GM23338 (cell line): Measurements from ENCODE around the gene RANGRF. TPM values are rescaled to one million over a fixed set of nuclear protein-coding genes. Genes with fewer than 3 reads are reported as not detected.

Source experiments
- polyA plus RNA-seq: library from polyadenylated mRNA; unstranded; fragments of >200 nt; fragmentation: Nextera tagmentation; extraction: Ambion mirVana; gene quantifications from 2 replicates; pipeline ENCODE4 v1.2.1, GENCODE V29; 2016
- small RNA-seq: library from RNA; depleted of rRNA; stranded (forward); fragments of <200 nt; gene quantifications from one replicate; pipeline ENCODE3, GENCODE V24; 2014; ENCODE audit warnings: low replicate concordance
- total RNA-seq: library from RNA; depleted of rRNA; stranded (reverse); fragments of >200 nt; shearing (Covaris generic); gene quantifications from 2 replicates; pipeline ENCODE4 v1.2.3, GENCODE V29; 2014; rRNA removed

Gene RANGRF
- total and polyA plus RNA-seq, 2 experiments from 2014 or later, result 11.2 to 52.4 TPM

Small RNAs within 50 kb of the gene (small RNA-seq; reads per million reads assigned to genes)
- not detected for gene RF00265

Other genes with a start within 250 kb of the RANGRF start
- gene ALOX15B, start 249.6 kb upstream of the RANGRF start, total RNA-seq, result 0.39 and 0.45 TPM in 2 replicates
- gene ALOX15B, start 249.6 kb upstream of the RANGRF start, polyA plus RNA-seq, result 0.33 and 0.42 TPM in 2 replicates
- 1.4 TPM in 1 of 2 replicates, not detected in the other for gene ALOX12B, start 201.0 kb upstream of the RANGRF start, total RNA-seq
- gene ALOX12B, start 201.0 kb upstream of the RANGRF start, polyA plus RNA-seq, result 0.16 and 0.30 TPM in 2 replicates
- gene ALOXE3, start 170.2 kb upstream of the RANGRF start, total RNA-seq, result 0.10 and 1.6 TPM in 2 replicates
- gene ALOXE3, start 170.2 kb upstream of the RANGRF start, polyA plus RNA-seq, result 0.27 TPM in 1 of 2 replicates, not detected in the other
- 0.14 TPM in 1 of 2 replicates, not detected in the other for gene HES7, start 164.6 kb upstream of the RANGRF start, total RNA-seq
- 0.24 TPM in 1 of 2 replicates, not detected in the other for gene HES7, start 164.6 kb upstream of the RANGRF start, polyA plus RNA-seq
- gene PER1, start 136.3 kb upstream of the RANGRF start, total RNA-seq, result 36.1 and 40.5 TPM in 2 replicates
- 12.2 and 12.4 TPM in 2 replicates for gene PER1, start 136.3 kb upstream of the RANGRF start, polyA plus RNA-seq
- gene VAMP2, start 125.7 kb upstream of the RANGRF start, total RNA-seq, result 6.9 and 9.8 TPM in 2 replicates
- 25.4 and 32.3 TPM in 2 replicates for gene VAMP2, start 125.7 kb upstream of the RANGRF start, polyA plus RNA-seq
- 11.0 and 20.4 TPM in 2 replicates for gene TMEM107, start 112.3 kb upstream of the RANGRF start, total RNA-seq
- 10.8 and 16.3 TPM in 2 replicates for gene TMEM107, start 112.3 kb upstream of the RANGRF start, polyA plus RNA-seq
- 3.9 and 7.1 TPM in 2 replicates for gene BORCS6, start 98.5 kb upstream of the RANGRF start, total RNA-seq
- gene BORCS6, start 98.5 kb upstream of the RANGRF start, polyA plus RNA-seq, result 1.8 and 2.1 TPM in 2 replicates
- 128 and 135 TPM in 2 replicates for gene AURKB, start 78.1 kb upstream of the RANGRF start, total RNA-seq
- 202 and 212 TPM in 2 replicates for gene AURKB, start 78.1 kb upstream of the RANGRF start, polyA plus RNA-seq
- gene CTC1, start 40.6 kb upstream of the RANGRF start, total RNA-seq, result 13.4 and 14.8 TPM in 2 replicates
- 9.1 and 10.7 TPM in 2 replicates for gene CTC1, start 40.6 kb upstream of the RANGRF start, polyA plus RNA-seq
- gene PFAS, start 39.4 kb upstream of the RANGRF start, total RNA-seq, result 140 and 168 TPM in 2 replicates
- gene PFAS, start 39.4 kb upstream of the RANGRF start, polyA plus RNA-seq, result 96.1 and 106 TPM in 2 replicates
- gene SLC25A35, start 6.7 kb downstream of the RANGRF start, total RNA-seq, result 2.3 and 4.7 TPM in 2 replicates
- 3.2 and 3.6 TPM in 2 replicates for gene SLC25A35, start 6.7 kb downstream of the RANGRF start, polyA plus RNA-seq
- gene ARHGEF15, start 21.6 kb downstream of the RANGRF start, total RNA-seq, result 0.43 and 0.52 TPM in 2 replicates
- gene ARHGEF15, start 21.6 kb downstream of the RANGRF start, polyA plus RNA-seq, result 0.26 and 0.50 TPM in 2 replicates
- not detected in 2 replicates for gene ODF4, start 51.2 kb downstream of the RANGRF start, total RNA-seq
- not detected in 2 replicates for gene ODF4, start 51.2 kb downstream of the RANGRF start, polyA plus RNA-seq
- 3,158 and 4,450 TPM in 2 replicates for gene RPL26, start 94.5 kb downstream of the RANGRF start, total RNA-seq
- 2,274 and 2,541 TPM in 2 replicates for gene RPL26, start 94.5 kb downstream of the RANGRF start, polyA plus RNA-seq
- gene RNF222, start 109.2 kb downstream of the RANGRF start, total RNA-seq, result 0.07 and 0.31 TPM in 2 replicates
- 0.10 TPM in 1 of 2 replicates, not detected in the other for gene RNF222, start 109.2 kb downstream of the RANGRF start, polyA plus RNA-seq
- gene NDEL1, start 147.2 kb downstream of the RANGRF start, total RNA-seq, result 15.9 and 21.2 TPM in 2 replicates
- gene NDEL1, start 147.2 kb downstream of the RANGRF start, polyA plus RNA-seq, result 21.6 and 26.0 TPM in 2 replicates